DMS53 treated with DMSO at 0.1 percent for 48 hours (cell line): ENCODE data around the gene CBX3.
"Not testable (repeated sequence)": the region's sequence is repeated elsewhere in the genome, so short reads cannot be mapped to it uniquely, and the experiment has no call there.

Source experiments
- DNase-seq: peaks from one replicate; lab custom pipeline; 2025; ENCODE audit not compliant: unreplicated experiment; lab: John Stamatoyannopoulos, UW

CBX3 gene

GRCh38 chr7:26169271-26169670 lies 32.3 kb upstream of the CBX3 start:
- DNase-seq = no peak

GRCh38 chr7:26170663-26171062 lies 30.9 kb upstream of the CBX3 start:
- no peak for DNase-seq

- DNase-seq = no peak
Observed at GRCh38 chr7:26171601-26172000, 29.9 kb upstream of the CBX3 start.

DNA sequence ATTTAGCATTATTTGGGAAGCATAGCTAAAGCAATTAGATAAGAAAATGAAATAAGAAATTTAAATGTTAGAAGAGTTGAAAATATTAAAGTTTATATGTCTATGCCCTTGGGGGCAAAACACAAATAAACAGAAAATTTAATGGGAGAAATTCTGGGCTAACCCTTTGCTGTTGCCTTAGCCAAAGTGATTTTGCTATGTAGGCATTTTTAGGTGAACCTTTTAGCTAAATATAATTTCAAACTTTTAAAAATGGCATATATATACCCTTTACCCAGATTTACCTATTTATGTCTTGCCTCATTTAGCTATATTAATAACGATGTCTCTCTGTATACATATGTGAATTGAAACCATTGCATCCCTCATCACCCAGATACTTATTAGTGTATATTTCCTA lies 29.5 kb upstream of the CBX3 start:
- DNase-seq = no peak

- not testable (repeated sequence) for DNase-seq
Observed at GRCh38 chr7:26175903-26176302, 25.6 kb upstream of the CBX3 start.

DNA sequence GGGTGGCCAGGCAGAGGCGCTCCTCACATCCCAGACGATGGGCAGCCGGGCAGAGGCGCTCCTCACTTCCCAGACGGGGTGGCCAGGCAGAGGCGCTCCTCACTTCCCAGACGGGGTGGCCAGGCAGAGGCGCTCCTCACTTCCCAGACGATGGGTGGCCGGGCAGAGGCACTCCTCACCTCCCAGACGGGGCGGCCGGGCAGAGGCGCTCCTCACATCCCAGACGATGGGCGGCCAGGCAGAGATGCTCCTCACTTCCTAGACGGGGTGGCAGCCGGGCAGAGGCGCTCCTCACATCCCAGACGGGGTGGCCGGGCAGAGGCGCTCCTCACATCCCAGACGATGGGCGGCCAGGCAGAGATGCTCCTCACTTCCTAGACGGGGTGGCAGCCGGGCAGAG lies 24.8 kb upstream of the CBX3 start:
- DNase-seq = not testable (repeated sequence)

- DNase-seq = not testable (repeated sequence)
Observed at GRCh38 chr7:26177269-26177668, 24.3 kb upstream of the CBX3 start.

GRCh38 chr7:26178272-26178960 lies 23.1 kb upstream of the CBX3 start:
- no peak for DNase-seq

DNA sequence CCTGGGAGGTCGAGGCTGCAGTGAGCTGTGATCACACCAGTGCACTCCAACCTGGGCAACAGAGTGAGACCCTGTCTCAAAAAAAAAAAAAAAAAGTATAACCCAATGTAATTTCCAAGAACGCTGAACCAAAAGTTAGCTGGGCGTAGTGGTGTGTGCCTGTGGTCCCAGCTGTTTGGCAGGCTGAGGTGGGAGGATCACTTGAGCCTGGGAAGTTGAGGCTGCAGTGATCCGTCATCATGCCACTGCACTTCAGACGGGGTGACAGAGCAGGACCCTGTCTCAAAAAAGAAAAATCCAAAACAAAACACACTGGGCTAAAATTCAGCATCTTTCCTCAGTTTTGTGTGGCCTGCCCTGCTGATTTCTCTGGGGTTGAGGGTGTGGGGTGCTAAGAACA lies 22.1 kb upstream of the CBX3 start:
- DNase-seq = no peak

- DNase-seq = no peak
Observed at GRCh38 chr7:26179826-26180497, 21.6 kb upstream of the CBX3 start.

- peak; percentile 36 for DNase-seq
Observed at GRCh38 chr7:26180792-26181198, 20.8 kb upstream of the CBX3 start.

- DNase-seq = no peak
Observed at GRCh38 chr7:26181474-26182227, 19.9 kb upstream of the CBX3 start.

GRCh38 chr7:26182283-26182682 lies 19.3 kb upstream of the CBX3 start:
- no peak for DNase-seq

DNA sequence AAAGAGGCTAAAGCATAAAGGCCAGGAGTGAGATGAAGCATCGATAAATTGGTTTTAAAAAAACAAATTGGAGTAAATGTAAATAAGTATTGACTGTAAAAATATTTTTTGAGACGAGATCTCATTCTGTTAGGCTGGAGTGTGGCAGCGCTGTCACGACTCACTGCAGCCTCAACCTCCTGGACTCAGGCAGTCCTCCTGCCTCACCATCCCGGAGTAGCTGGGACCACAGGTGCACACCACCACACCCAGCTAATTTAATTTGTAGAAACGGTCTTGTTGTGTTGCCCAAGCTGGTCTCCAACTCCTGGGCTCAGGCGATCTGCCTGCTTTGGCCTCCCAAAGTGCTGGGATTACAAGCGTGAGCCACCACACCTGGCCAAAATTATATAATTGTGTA lies 18.8 kb upstream of the CBX3 start:
- DNase-seq = no peak

DNA sequence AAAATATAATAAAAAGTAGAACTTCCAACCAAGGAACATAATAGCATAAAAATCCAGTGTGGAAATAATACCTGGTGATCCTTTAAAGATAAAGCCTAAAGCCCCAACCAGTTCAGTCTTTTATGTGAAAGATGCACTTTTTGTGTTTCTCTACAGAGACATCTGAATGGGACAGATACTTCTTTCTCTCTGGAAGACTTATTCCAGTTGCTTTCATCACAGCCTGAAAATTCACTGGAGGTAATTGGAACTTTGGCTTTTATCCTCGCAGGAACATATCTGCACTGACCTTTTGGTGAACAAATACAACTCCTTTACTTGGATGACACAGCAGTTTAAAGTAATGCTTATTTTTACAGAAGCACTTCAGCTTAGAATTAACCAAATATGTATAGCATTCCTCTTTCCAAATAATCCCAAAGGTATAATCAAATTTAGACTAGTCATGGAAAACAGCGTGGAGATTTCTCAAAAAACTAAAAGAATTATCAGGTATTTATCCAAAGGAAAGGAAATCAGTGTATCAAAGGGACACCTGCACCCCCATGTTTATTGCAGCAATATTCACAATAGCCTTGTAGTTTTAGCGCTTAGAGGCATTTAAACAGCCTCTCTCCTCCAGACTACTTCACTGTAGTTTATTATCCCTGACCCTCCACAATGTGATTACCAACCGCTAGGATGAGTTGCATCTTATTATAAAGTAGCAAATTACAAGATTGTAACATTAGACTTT lies 17.8 kb upstream of the CBX3 start:
- DNase-seq = no peak

- DNase-seq = not testable (repeated sequence)
Observed at GRCh38 chr7:26184281-26185101, 17.1 kb upstream of the CBX3 start.

- DNase-seq = no peak
Observed at GRCh38 chr7:26185131-26185843, 16.3 kb upstream of the CBX3 start.

DNA sequence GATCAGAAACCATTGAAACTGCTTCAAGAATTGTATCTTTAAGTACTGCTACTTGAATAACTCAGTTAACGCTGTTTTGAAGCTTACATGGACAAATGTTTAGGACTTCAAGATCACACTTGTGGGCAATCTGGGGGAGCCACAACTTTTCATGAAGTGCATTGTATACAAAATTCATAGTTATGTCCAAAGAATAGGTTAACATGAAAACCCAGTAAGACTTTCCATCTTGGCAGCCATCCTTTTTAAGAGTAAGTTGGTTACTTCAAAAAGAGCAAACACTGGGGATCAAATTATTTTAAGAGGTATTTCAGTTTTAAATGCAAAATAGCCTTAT lies 15.7 kb upstream of the CBX3 start:
- DNase-seq = no peak

GRCh38 chr7:26186364-26187311 lies 14.9 kb upstream of the CBX3 start:
- no peak for DNase-seq
